DMS 273 treated with DMSO at 0.1 percent for 48 hours (cell line): Measurements from ENCODE around the gene FJX1.
"Not testable (repeated sequence)": the region's sequence is repeated elsewhere in the genome, so short reads cannot be mapped to it uniquely, and the experiment has no call there.

Experiments used
- DNase-seq: peaks from one replicate; lab custom pipeline; 2025; lab: John Stamatoyannopoulos, UW

The FJX1 gene

DNA sequence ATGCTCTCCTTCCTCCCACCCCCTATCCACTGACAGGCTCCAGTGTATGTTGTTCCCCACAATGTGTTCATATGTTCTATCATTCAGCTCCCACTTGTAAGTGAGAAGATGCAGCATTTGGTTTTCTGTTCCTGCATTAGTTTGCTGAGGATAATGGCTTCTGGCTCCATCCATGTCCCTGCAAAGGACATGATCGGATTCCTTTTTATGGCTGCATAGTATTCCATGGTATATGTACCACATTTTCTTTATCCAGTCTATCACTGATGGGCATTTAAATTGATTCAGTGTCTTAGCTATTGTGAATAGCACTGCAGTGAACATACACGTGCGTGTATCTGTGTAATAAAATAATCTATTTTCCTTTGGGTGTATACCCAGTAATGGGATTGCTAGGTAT, 50.1 kb downstream of the FJX1 start:
- not testable (repeated sequence) for DNase-seq
